ENCODE data around the gene METTL25B.
"Not testable (repeated sequence)": the region's sequence is repeated elsewhere in the genome, so short reads cannot be mapped to it uniquely, and the experiment has no call there.

Gene METTL25B

GRCh38 chr1:156748670-156749418 lies 20.6 kb downstream of the METTL25B start:
- DNase-seq (ENCODE audit: low spot score) = peak; percentile 37

- DNase-seq (ENCODE audit: low spot score) = no peak
These were observed 21.3 kb downstream of the METTL25B start for GRCh38 chr1:156749419-156750118.

- DNase-seq (ENCODE audit: low spot score) = no peak
These were observed 22.0 kb downstream of the METTL25B start for GRCh38 chr1:156750191-156750672.

- peak; percentile 26 for DNase-seq (ENCODE audit: low spot score)
These were observed 22.6 kb downstream of the METTL25B start for GRCh38 chr1:156750711-156751450.

GRCh38 chr1:156751451-156751756 lies 23.1 kb downstream of the METTL25B start, which contains the start of gene HDGF:
HDGF (minus strand) TSS chr1:156751675; CDS start chr1:156751429, 246 bp downstream.
- DNase-seq (ENCODE audit: low spot score) = no peak

- DNase-seq (ENCODE audit: low spot score) = peak; percentile 87
These were observed 23.6 kb downstream of the METTL25B start for GRCh38 chr1:156751757-156752481.

- no peak for DNase-seq (ENCODE audit: low spot score)
These were observed 24.7 kb downstream of the METTL25B start for GRCh38 chr1:156752843-156753482.

- DNase-seq (ENCODE audit: low spot score) = no peak
These were observed 25.9 kb downstream of the METTL25B start for GRCh38 chr1:156754219-156754618.

- DNase-seq (ENCODE audit: low spot score) = no peak
These were observed 27.3 kb downstream of the METTL25B start for GRCh38 chr1:156755527-156755950.

GRCh38 chr1:156756355-156756754 lies 28.1 kb downstream of the METTL25B start:
- no peak for DNase-seq (ENCODE audit: low spot score)

GRCh38 chr1:156757572-156758253 lies 29.4 kb downstream of the METTL25B start:
- not testable (repeated sequence) for DNase-seq (ENCODE audit: low spot score)

- no peak for DNase-seq (ENCODE audit: low spot score)
These were observed 32.0 kb downstream of the METTL25B start for GRCh38 chr1:156760092-156760795.

GRCh38 chr1:156760796-156761104 lies 32.5 kb downstream of the METTL25B start:
- no peak for DNase-seq (ENCODE audit: low spot score)

GRCh38 chr1:156765136-156765535 lies 36.9 kb downstream of the METTL25B start:
- DNase-seq (ENCODE audit: low spot score) = not testable (repeated sequence)

- no peak for DNase-seq (ENCODE audit: low spot score)
These were observed 37.4 kb downstream of the METTL25B start for GRCh38 chr1:156765666-156766065.

GRCh38 chr1:156766298-156767100 lies 38.2 kb downstream of the METTL25B start:
- DNase-seq (ENCODE audit: low spot score) = no peak

- peak; percentile 99 for DNase-seq (ENCODE audit: low spot score)
These were observed 39.0 kb downstream of the METTL25B start, which contains the start of gene PRCC for GRCh38 chr1:156767101-156767878. PRCC (plus strand) TSS chr1:156767535; CDS start chr1:156767772, 237 bp downstream.

- no peak for DNase-seq (ENCODE audit: low spot score)
These were observed 39.8 kb downstream of the METTL25B start for GRCh38 chr1:156767879-156768604.

Measured in kidney capillary endothelial cell (primary cell).